Measurements from ENCODE around the gene WDR27.

- TF ChIP-seq GATA3 (IDR thresholded peaks at IDR 0.05; ENCODE audit: low read depth, low read length) (no peak), GATA2 (IDR thresholded peaks at IDR 0.05; ENCODE audit: low read depth, low read length) (no peak)
These were observed 17.8 kb downstream of the WDR27 start for GRCh38 chr6:169684056-169684455.
